Tibial nerve (tissue), 4 donors: Measurements from ENCODE around the gene SH2B3.

Experiments
- EP300 ChIP-seq, 2 donors: sonication (generic); formaldehyde crosslinking; IDR thresholded peaks; one replicate each; pipeline ENCODE4 v1.6.1; 2017; ENCODE audit warnings: antibody characterized with exemption in 2 of 2, mild to moderate bottlenecking in 1 of 2
- POLR2A ChIP-seq, 2 donors: fragments of 450-650 bp; IDR thresholded peaks; one replicate each; pipeline ENCODE4 v1.6.1; 2017; ENCODE audit warnings: antibody characterized with exemption in 2 of 2, mild to moderate bottlenecking in 2 of 2, moderate library complexity in 2 of 2
- TF ChIP-seq, protein P1 (sequence below), 5 experiments: fragments of 200-600 bp in 3 of 5; fragments of 450-650 bp in 2 of 5; sonication (generic) in 3 of 5; IDR thresholded peaks; one replicate each; pipeline ENCODE4 v1.5.1; 2016 to 2019; ENCODE audit warnings: antibody characterized with exemption in 5 of 5, mild to moderate bottlenecking in 3 of 5, moderate library complexity in 2 of 5

DNA sequence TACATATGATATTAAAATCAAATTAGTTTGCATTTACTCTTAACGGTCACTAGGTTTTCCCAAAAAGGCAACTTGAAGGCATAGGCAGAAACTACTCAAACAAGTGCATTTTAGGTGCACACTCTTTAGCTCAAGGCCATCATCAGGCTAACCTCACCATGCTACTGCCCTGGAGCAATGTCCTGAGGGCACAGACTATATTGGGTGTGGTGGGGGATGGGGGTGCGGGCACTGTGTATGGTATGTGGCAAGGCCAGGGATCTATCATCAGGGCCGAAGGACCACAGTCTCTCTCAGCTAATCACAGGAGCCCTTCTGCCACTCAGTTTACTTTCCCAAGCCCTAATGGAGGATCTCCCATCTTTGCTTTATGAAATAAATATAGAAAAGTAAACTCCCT, 51.9 kb downstream of the SH2B3 start:
- no peak for TF ChIP-seq POLR2A (IDR thresholded peaks at IDR 0.05)
- TF ChIP-seq, protein P1, sequence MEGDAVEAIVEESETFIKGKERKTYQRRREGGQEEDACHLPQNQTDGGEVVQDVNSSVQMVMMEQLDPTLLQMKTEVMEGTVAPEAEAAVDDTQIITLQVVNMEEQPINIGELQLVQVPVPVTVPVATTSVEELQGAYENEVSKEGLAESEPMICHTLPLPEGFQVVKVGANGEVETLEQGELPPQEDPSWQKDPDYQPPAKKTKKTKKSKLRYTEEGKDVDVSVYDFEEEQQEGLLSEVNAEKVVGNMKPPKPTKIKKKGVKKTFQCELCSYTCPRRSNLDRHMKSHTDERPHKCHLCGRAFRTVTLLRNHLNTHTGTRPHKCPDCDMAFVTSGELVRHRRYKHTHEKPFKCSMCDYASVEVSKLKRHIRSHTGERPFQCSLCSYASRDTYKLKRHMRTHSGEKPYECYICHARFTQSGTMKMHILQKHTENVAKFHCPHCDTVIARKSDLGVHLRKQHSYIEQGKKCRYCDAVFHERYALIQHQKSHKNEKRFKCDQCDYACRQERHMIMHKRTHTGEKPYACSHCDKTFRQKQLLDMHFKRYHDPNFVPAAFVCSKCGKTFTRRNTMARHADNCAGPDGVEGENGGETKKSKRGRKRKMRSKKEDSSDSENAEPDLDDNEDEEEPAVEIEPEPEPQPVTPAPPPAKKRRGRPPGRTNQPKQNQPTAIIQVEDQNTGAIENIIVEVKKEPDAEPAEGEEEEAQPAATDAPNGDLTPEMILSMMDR (IDR thresholded peaks at IDR 0.05) = no peak
- no peak for TF ChIP-seq EP300 (IDR thresholded peaks at IDR 0.05)
